ENCODE measurements around the gene CCDC80.
A peak's percentile ranks its signal among the peaks of the same experiment; 100 is the strongest.

Gene CCDC80

GRCh38 chr3:112642912-112643506, 2.1 kb upstream of the CCDC80 start:
- Histone ChIP-seq H3K27ac (no peak overlapping the region), H3K36me3 (ENCODE audit: insufficient read depth, low read length) (no peaks in the 10 kb centered on the region), H3K9ac (ENCODE audit: insufficient read length) (no peak overlapping the region), H3K4me3 (peak overlapping the region; percentile 73), H3K9me3 (ENCODE audit: low read depth, low read length) (no peaks in the 10 kb centered on the region)
- TF ChIP-seq POLR2AphosphoS5 (IDR thresholded peaks at IDR 0.05; ENCODE audit: borderline replicate concordance, low read depth, low read length), result no peak
- no peak for TF ChIP-seq FOXP2 (optimal IDR thresholded peaks at IDR 0.05; ENCODE audit: control extremely low read depth, extremely low read length, insufficient read depth)
- TF ChIP-seq EZH2 (IDR thresholded peaks at IDR 0.05), result no peak
- DNase-seq (ENCODE audit: low read depth, low spot score), result peak; percentile 53

GRCh38 chr3:112640276-112640929, 540 bp downstream of the CCDC80 start:
- Histone ChIP-seq H3K27ac (no peak overlapping the region), H3K36me3 (ENCODE audit: insufficient read depth, low read length) (no peaks in the 10 kb centered on the region), H3K9ac (ENCODE audit: insufficient read length) (no peak overlapping the region), H3K4me3 (peak overlapping the region; percentile 53; the same call in 1 of the 2 replicates), H3K9me3 (ENCODE audit: low read depth, low read length) (no peaks in the 10 kb centered on the region)
- DNase-seq (ENCODE audit: low read depth, low spot score), result no peak
- TF ChIP-seq POLR2AphosphoS5 (IDR thresholded peaks at IDR 0.05; ENCODE audit: borderline replicate concordance, low read depth, low read length), result no peak
- no peak for TF ChIP-seq EZH2 (IDR thresholded peaks at IDR 0.05)
- no peak for TF ChIP-seq FOXP2 (optimal IDR thresholded peaks at IDR 0.05; ENCODE audit: control extremely low read depth, extremely low read length, insufficient read depth)

- H3K9me3 ChIP-seq (ENCODE audit: low read depth, low read length), result no peaks in the 10 kb centered on the region
- TF ChIP-seq POLR2AphosphoS5 (IDR thresholded peaks at IDR 0.05; ENCODE audit: borderline replicate concordance, low read depth, low read length) (no peak), EZH2 (IDR thresholded peaks at IDR 0.05) (no peak), FOXP2 (optimal IDR thresholded peaks at IDR 0.05; ENCODE audit: control extremely low read depth, extremely low read length, insufficient read depth) (no peak)
- no peak overlapping the region for H3K4me3 ChIP-seq
- H3K27ac ChIP-seq, result no peak overlapping the region
- H3K9ac ChIP-seq (ENCODE audit: insufficient read length), result no peak overlapping the region
- no peaks in the 10 kb centered on the region for H3K36me3 ChIP-seq (ENCODE audit: insufficient read depth, low read length)
- DNase-seq (ENCODE audit: low read depth, low spot score), result no peak
These were observed 1.3 kb downstream of the CCDC80 start for GRCh38 chr3:112639455-112640225.

GRCh38 chr3:112638327-112639020, 2.5 kb downstream of the CCDC80 start:
- no peaks in the 10 kb centered on the region for H3K36me3 ChIP-seq (ENCODE audit: insufficient read depth, low read length)
- no peaks in the 10 kb centered on the region for H3K9me3 ChIP-seq (ENCODE audit: low read depth, low read length)
- no peak overlapping the region for H3K27ac ChIP-seq
- H3K9ac ChIP-seq (ENCODE audit: insufficient read length), result no peak overlapping the region
- DNase-seq (ENCODE audit: low read depth, low spot score), result no peak
- no peak for TF ChIP-seq POLR2AphosphoS5 (IDR thresholded peaks at IDR 0.05; ENCODE audit: borderline replicate concordance, low read depth, low read length)
- no peak for TF ChIP-seq EZH2 (IDR thresholded peaks at IDR 0.05)
- TF ChIP-seq FOXP2 (optimal IDR thresholded peaks at IDR 0.05; ENCODE audit: control extremely low read depth, extremely low read length, insufficient read depth), result no peak
- no peak overlapping the region for H3K4me3 ChIP-seq

- no peak for DNase-seq (ENCODE audit: low read depth, low spot score)
- Histone ChIP-seq H3K9ac (ENCODE audit: insufficient read length) (no peak overlapping the region), H3K36me3 (ENCODE audit: insufficient read depth, low read length) (no peaks in the 10 kb centered on the region), H3K27ac (no peak overlapping the region), H3K9me3 (ENCODE audit: low read depth, low read length) (no peaks in the 10 kb centered on the region), H3K4me3 (no peak overlapping the region)
- TF ChIP-seq EZH2 (IDR thresholded peaks at IDR 0.05) (no peak), POLR2AphosphoS5 (IDR thresholded peaks at IDR 0.05; ENCODE audit: borderline replicate concordance, low read depth, low read length) (no peak), FOXP2 (optimal IDR thresholded peaks at IDR 0.05; ENCODE audit: control extremely low read depth, extremely low read length, insufficient read depth) (no peak)
These were observed 3.2 kb downstream of the CCDC80 start for GRCh38 chr3:112637700-112638099.

DNA sequence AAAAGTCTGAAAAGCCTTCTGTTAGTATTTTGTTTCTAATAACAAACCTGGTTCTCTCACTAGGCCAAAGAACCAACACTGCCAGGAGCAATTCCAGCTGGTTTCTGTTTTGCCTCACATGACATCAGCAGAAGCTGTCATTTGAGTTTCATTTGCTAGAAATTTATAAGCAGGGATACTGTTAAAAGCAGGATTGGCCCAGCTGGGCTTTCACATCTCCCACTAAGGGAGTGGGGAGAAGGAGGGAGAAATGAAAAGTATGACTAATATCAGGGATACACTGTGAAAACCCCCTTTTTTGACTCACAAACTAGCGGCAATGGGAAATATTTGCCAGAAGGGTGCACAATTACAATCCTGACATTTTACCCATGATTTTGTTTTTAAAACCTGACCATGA, 5.3 kb downstream of the CCDC80 start:
- Histone ChIP-seq H3K27ac (no peak overlapping the region), H3K9ac (ENCODE audit: insufficient read length) (no peak overlapping the region), H3K4me3 (no peak overlapping the region), H3K36me3 (ENCODE audit: insufficient read depth, low read length) (no peaks in the 10 kb centered on the region), H3K9me3 (ENCODE audit: low read depth, low read length) (no peaks in the 10 kb centered on the region)
- DNase-seq (ENCODE audit: low read depth, low spot score), result no peak
- TF ChIP-seq EZH2 (IDR thresholded peaks at IDR 0.05) (no peak), FOXP2 (optimal IDR thresholded peaks at IDR 0.05; ENCODE audit: control extremely low read depth, extremely low read length, insufficient read depth) (no peak), POLR2AphosphoS5 (IDR thresholded peaks at IDR 0.05; ENCODE audit: borderline replicate concordance, low read depth, low read length) (no peak)

GRCh38 chr3:112634786-112635541, 6.0 kb downstream of the CCDC80 start:
- Histone ChIP-seq H3K9me3 (ENCODE audit: low read depth, low read length) (no peaks in the 10 kb centered on the region), H3K27ac (no peak overlapping the region), H3K9ac (ENCODE audit: insufficient read length) (no peak overlapping the region), H3K36me3 (ENCODE audit: insufficient read depth, low read length) (no peaks in the 10 kb centered on the region), H3K4me3 (no peak overlapping the region)
- TF ChIP-seq EZH2 (IDR thresholded peaks at IDR 0.05) (no peak), FOXP2 (optimal IDR thresholded peaks at IDR 0.05; ENCODE audit: control extremely low read depth, extremely low read length, insufficient read depth) (no peak), POLR2AphosphoS5 (IDR thresholded peaks at IDR 0.05; ENCODE audit: borderline replicate concordance, low read depth, low read length) (no peak)
- DNase-seq (ENCODE audit: low read depth, low spot score), result no peak
